Jurkat, Clone E6-1 (cell line): ENCODE results near the gene RBPJ.
A peak's percentile ranks its signal among the peaks of the same experiment; 100 is the strongest.
"Not testable (repeated sequence)": the region's sequence is repeated elsewhere in the genome, so short reads cannot be mapped to it uniquely, and the experiment has no call there.

Experiments used
- DNase-seq: peaks from one replicate; pipeline ENCODE4 v3.0.0-alpha.2; 2011; ENCODE audit warnings: low read depth, low spot score
- H3K4me3 ChIP-seq: 2 replicates; pipeline ENCODE4 v1.5.1; 2011; ENCODE audit warnings: mild to moderate bottlenecking, low read length, control low read depth, moderate library complexity

The RBPJ gene

GRCh38 chr4:26330946-26331345 lies 10.1 kb downstream of the RBPJ start:
- no peak for DNase-seq
- H3K4me3 ChIP-seq, result no peak overlapping the region

GRCh38 chr4:26331380-26331950 lies 10.7 kb downstream of the RBPJ start:
- DNase-seq, result no peak
- no peak overlapping the region for H3K4me3 ChIP-seq

GRCh38 chr4:26334366-26334765 lies 13.6 kb downstream of the RBPJ start:
- no peak for DNase-seq
- H3K4me3 ChIP-seq, result no peak overlapping the region

GRCh38 chr4:26337612-26338011 lies 16.8 kb downstream of the RBPJ start:
- no peak overlapping the region for H3K4me3 ChIP-seq
- DNase-seq, result no peak

GRCh38 chr4:26342328-26343037 lies 21.7 kb downstream of the RBPJ start:
- DNase-seq, result no peak
- H3K4me3 ChIP-seq, result no peak overlapping the region

DNA sequence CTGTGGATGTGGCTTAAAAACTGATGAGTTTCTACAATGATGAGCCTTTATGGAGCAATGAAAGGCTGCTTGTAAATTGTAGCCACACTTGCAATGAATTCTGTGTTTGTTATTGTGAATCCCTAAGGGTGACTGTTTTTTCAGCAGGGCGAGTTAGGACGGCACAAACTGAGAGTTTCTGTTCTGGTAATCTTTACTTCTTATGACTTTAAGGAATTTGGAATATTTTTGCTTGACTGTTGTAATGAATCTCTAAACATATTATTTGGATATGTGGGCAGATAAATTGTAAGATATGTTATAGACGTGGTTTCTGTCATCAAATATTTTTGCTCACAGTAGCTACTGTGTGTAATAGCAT lies 22.2 kb downstream of the RBPJ start:
- H3K4me3 ChIP-seq, result no peak overlapping the region
- no peak for DNase-seq

DNA sequence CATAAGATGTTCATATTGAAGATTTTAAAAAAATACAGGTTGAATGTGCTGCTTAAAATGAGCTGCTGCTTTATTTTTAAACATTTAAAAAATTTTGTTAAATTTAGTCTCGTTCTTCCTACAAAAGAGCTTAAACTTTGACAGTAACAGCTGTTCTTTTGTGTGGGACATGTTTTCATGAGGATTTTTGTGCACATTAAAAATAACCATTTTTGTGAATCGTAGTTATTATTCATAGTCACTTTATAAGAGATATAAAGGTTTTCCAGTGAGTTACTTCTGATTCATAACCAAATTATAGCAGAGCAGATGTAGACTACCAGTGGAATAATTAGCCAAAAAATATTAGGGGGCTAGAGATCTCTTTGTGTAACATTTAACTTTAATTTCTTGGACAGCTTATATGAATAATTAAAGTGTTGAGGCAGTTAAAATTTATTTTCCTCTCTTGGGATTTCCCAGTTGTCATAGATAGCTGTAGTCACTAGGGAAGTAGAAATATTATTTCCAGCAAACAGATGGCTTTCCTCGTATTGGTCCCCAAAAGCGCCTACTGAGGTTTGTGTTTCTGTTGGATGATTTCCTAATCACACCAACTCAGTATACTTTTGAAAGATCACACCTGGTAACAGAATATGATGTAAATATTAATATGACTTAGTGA lies 24.2 kb downstream of the RBPJ start:
- no peak overlapping the region for H3K4me3 ChIP-seq
- DNase-seq, result no peak

GRCh38 chr4:26345565-26345938 lies 24.7 kb downstream of the RBPJ start:
- no peak overlapping the region for H3K4me3 ChIP-seq
- DNase-seq, result no peak

DNA sequence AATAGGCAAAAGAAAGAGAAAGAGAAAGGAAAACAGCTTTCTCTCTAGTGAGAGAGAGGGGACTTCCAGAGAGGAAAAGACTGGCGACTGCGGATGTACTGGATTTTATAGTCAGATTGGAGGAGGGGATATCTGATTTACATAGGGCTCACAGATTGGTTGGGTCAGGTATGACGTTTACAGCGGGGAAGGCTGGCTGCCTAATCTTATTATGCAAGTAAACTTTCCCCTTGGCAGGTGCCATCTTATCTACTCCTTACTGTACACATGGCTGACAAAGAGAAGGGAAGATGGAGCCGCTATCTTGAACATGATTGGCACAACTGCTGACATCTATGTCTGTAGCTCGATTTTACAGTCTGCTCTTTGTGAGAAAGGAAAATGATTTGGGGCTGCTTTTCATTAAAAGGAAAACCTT lies 25.4 kb downstream of the RBPJ start:
- DNase-seq, result no peak
- H3K4me3 ChIP-seq, result no peak overlapping the region

DNA sequence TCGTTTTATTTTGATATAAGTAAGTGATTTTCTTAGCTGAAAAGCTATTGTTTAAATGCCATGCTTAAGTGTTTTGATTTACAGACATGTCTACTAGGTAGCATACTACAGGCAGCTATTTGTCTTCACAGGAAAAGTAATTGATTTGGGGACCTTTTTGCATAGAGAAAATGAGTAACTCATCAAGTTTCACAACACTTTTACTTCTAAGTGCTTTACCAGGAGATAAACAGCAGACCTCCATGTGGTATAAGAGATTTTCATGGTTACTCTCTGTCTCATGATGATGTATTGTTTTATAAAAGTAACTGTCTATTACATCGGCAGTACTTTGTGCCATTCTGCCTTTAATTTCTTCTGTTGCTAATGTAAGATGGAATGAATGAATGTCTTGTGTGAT lies 28.7 kb downstream of the RBPJ start:
- DNase-seq, result no peak

DNA sequence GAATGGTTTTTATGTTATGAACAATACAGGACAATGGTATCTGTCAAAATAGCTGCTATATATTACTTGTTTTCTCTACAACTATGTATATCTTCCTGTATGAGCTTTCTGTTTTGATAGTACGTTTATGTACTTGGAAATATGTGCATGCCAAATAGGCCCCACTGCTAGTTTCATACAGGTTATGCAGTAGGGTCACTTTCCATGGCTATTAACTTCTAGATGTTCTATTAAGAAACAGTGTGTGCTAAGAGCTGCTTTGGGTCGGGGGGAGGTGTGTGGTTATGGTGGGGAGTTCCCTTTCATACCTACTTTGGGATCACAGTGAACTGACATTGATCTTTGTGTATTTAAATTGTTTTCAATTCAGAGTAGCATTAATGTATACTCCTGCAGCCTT lies 30.9 kb downstream of the RBPJ start:
- no peak overlapping the region for H3K4me3 ChIP-seq
- no peak for DNase-seq

More for the DNA sequence above, 28.7 kb downstream of the RBPJ start:
- no peak overlapping the region for H3K4me3 ChIP-seq

GRCh38 chr4:26354491-26354890 lies 33.7 kb downstream of the RBPJ start:
- no peak overlapping the region for H3K4me3 ChIP-seq
- no peak for DNase-seq

- no peak for DNase-seq
- H3K4me3 ChIP-seq, result no peak overlapping the region
Measured at GRCh38 chr4:26355392-26356052, 34.7 kb downstream of the RBPJ start.

- H3K4me3 ChIP-seq, result no peak overlapping the region
- peak; percentile 20 for DNase-seq
Measured at GRCh38 chr4:26356081-26356501, 35.3 kb downstream of the RBPJ start.

DNA sequence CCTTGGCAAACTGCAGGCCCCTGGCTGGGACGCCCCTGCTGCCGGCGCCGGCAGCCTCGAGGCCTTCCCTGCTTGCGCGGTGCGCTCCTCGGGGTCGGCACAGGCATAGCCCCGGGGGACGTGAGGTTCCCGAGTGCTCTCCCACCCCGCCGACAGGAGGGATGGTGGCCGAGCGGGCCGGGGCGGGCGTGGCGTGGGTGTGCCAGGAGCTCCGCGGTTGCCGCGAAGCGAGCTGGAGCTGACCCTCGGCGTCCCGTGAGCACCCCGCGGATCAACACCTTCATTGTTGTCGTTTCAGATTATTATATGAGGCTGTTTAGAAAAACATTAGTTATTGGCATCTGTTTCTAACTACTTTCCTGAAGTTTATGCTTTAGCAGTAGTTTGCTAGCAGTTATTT lies 38.7 kb downstream of the RBPJ start:
- H3K4me3 ChIP-seq, DNase-seq: not testable (repeated sequence)

- DNase-seq, result no peak
- no peak overlapping the region for H3K4me3 ChIP-seq
Measured at GRCh38 chr4:26360273-26360672, 39.5 kb downstream of the RBPJ start.

DNA sequence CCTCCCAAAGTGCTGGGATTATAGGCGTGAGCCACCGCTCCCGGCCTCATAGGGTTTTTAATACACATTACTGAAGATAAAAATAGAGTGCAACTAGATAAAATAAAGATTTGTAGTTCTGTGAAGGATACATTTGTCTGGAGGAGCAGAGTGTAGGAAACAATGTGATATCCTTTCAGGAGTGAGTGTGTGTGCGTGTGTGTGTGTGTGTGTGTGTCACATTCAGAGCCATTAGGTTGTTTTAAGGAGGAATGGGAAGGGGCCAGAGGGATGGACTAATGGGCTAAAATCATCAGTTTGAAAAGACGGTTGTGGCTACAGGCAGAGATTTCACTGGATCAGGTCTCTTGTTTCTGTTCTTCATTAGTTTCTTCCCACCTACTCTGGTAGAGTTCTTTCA lies 40.0 kb downstream of the RBPJ start:
- DNase-seq, result no peak
- no peak overlapping the region for H3K4me3 ChIP-seq

- no peak overlapping the region for H3K4me3 ChIP-seq
- no peak for DNase-seq
Measured at GRCh38 chr4:26361297-26361696, 40.5 kb downstream of the RBPJ start.

DNA sequence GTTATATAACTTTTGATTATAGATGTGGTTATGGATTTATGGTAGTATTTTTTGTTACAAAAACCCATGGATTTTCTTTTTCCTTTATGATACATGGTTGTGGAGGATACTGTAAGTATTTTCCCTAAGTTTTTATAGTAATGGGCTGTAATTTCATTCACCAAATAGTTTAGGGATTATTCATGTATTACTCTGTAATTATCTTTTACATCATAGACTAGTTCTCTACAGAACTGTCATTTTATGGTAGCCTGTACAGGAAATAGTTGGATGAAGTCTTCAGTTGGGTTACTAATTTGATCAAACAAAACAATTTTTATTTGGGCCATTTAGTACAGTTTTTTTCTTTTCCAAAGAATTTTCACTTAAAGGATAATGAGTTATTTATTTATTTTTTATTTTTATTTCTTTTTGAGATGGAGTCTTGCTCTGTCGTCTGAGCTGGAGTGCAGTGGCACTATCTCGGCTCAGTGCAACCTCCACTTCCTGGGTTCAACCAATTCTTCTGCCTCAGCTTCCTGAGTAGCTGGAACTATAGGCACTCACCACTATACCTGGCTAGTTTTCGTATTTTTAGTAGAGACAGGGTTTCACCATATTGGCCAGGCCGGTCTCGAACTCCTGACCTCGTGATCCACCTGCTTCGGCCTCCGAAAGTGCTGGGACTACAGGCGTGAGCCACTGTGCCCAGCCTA lies 42.1 kb downstream of the RBPJ start:
- H3K4me3 ChIP-seq, result no peak overlapping the region
- DNase-seq, result no peak
